ENCODE results near the gene ATXN7L1. TPM values are rescaled to one million over a fixed set of nuclear protein-coding genes. Genes with fewer than 3 reads are reported as not detected.

The ATXN7L1 gene
- total RNA-seq, 1 experiment from 2014 or later: 24.3 TPM

GRCh38 chr7:105808209-105808608, 68.2 kb downstream of the ATXN7L1 start:
- H4K20me1 ChIP-seq (ENCODE audit: control insufficient read depth, insufficient read depth, insufficient read length): no peaks in the 10 kb centered on the region
- Mint-ChIP-seq H3K27ac (no peak overlapping the region), H3K4me3 (no peak overlapping the region), H3K27me3 (ENCODE audit: low read depth) (no peaks in the 10 kb centered on the region; the same call in 1 of the 2 replicates), H3K36me3 (ENCODE audit: insufficient read depth in 1 of 3, low read depth in 3 of 3) (peaks cover 0 to 2% (median 0%) of the 10 kb centered on the region in 3 experiments; a peak in 3 of 7 replicates), H3K9me3 (no peaks in the 10 kb centered on the region), H3K4me1 (peaks cover 16 to 20% of the 10 kb centered on the region in 2 experiments)
- no CpG with 5 or more reads among the region's 1 CpG for WGBS (ENCODE audit: extremely low coverage, insufficient read length, low lambda C conversion rate)
- H2BK15ac ChIP-seq (ENCODE audit: low read depth, low read length): no peak overlapping the region
- no peak overlapping the region for H4K91ac ChIP-seq (ENCODE audit: insufficient read length, low read depth, low read length)
- no peak overlapping the region for H3K14ac ChIP-seq (ENCODE audit: insufficient read depth, low read length)
- H3K4ac ChIP-seq (ENCODE audit: low read depth, low read length): no peak overlapping the region
- no peaks in the 10 kb centered on the region for H3K23me2 ChIP-seq (ENCODE audit: insufficient read length, low read depth, low read length, poor library complexity, severe bottlenecking)
- H2BK20ac ChIP-seq (ENCODE audit: low read depth, low read length, poor library complexity, severe bottlenecking): no peak overlapping the region
- H4K5ac ChIP-seq (ENCODE audit: insufficient read length, low read depth, low read length): no peak overlapping the region
- H3K27me3 ChIP-seq (ENCODE audit: insufficient read depth, low read length): no peaks in the 10 kb centered on the region
- no peak overlapping the region for H3K4me2 ChIP-seq (ENCODE audit: insufficient read depth, insufficient read length, low read length)
- no peak overlapping the region for H3K18ac ChIP-seq (ENCODE audit: insufficient read length, low read depth, low read length)
- H2BK5ac ChIP-seq (ENCODE audit: insufficient read length, low read length): no peak overlapping the region
- TF ChIP-seq CTCF (conservative IDR thresholded peaks at IDR 0.05): no peak
- no peak overlapping the region for H2BK12ac ChIP-seq (ENCODE audit: insufficient read length, low read depth, low read length)
- no peak overlapping the region for H4K8ac ChIP-seq (replicated peaks; ENCODE audit: insufficient read length, low read depth, low read length)
- H3K56ac ChIP-seq (ENCODE audit: insufficient read length, low read depth, low read length): no peak overlapping the region
- H2AK5ac ChIP-seq (ENCODE audit: insufficient read length, low read length): no peak overlapping the region
- DNase-seq: no peak
- H3K79me1 ChIP-seq (ENCODE audit: insufficient read depth, low read depth, low read length, poor library complexity, severe bottlenecking): no peaks in the 10 kb centered on the region
- H3K27ac ChIP-seq (ENCODE audit: insufficient read length, low read depth, low read length): no peak overlapping the region
- no peaks in the 10 kb centered on the region; the same call in 1 of the 2 replicates for H3K79me2 ChIP-seq (ENCODE audit: insufficient read depth, low read length)
- no peaks in the 10 kb centered on the region for H3K9me3 ChIP-seq (ENCODE audit: control insufficient read depth, low read depth, low read length)
- no peak overlapping the region for H3T11ph ChIP-seq (ENCODE audit: low read length)
- peaks cover 3% of the 10 kb centered on the region; the same call in 1 of the 2 replicates for H3K4me1 ChIP-seq (ENCODE audit: insufficient read depth, low read length)
- no peak overlapping the region for H2BK120ac ChIP-seq (ENCODE audit: low read depth, low read length, poor library complexity, severe bottlenecking)
- H3K9ac ChIP-seq (ENCODE audit: extremely low read depth, insufficient read length, low read length): no peak overlapping the region
- H2AFZ ChIP-seq (ENCODE audit: low read length): no peak overlapping the region
- no peak overlapping the region for H3K23ac ChIP-seq (ENCODE audit: insufficient read length, low read depth, low read length)
